ENCODE measurements around the gene PHKA2. TPM values are rescaled to one million over a fixed set of nuclear protein-coding genes. Genes with fewer than 3 reads are reported as not detected.
A peak's percentile ranks its signal among the peaks of the same experiment; 100 is the strongest.

Gene PHKA2
- total RNA-seq, 4 donors from 2014 or later, result 8.7 to 17.6 (median 14.1) TPM

DNA sequence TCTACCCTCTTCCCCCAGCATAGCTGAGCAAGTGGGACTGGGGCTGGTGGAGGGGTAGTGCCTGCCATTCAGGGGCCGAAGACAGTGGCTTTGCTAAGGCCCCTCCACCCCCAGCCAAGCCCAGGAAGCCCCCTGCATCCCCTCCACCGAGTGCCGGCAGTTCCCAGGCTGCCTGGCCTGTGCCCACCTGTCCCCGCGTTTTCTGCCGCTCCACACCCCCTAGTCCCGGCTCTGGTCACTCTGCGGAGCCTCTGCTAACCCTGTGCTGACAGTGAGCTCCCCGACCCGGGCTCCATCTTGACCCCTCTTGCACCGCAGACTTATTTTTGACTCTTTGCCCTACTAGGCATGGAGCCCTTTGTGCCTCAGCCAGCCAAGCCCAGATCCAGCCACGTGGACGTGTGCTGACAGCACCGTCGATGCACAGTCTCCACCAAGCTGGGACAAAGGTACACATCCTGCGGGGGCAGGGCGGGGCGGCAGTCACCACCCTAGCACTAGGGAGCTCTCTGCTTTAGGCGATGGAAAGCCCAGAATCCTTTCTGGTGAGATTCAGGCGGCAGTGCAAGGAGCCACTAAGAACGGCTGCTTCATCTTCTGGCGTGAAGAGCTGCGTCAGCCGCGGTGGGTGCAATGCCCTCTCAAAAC lies 96.6 kb downstream of the PHKA2 start:
- intact Hi-C loops (cut with DNase I; ENCODE audit: low total_unique reads), result no loop called here
- 5 to 52% methylated on average over 22 to 24 of the region's 25 CpGs for WGBS, 2 donors
- peak in 1 of 2 donors; percentile 43 for DNase-seq (ENCODE audit: low spot score in 2 of 2)
- TF ChIP-seq POLR2A (IDR thresholded peaks at IDR 0.05) (no peak), CTCF (IDR thresholded peaks at IDR 0.05) (no peak)
- H3K4me3 ChIP-seq (ENCODE audit: low read depth, poor library complexity, severe bottlenecking), result no peak overlapping the region

DNA sequence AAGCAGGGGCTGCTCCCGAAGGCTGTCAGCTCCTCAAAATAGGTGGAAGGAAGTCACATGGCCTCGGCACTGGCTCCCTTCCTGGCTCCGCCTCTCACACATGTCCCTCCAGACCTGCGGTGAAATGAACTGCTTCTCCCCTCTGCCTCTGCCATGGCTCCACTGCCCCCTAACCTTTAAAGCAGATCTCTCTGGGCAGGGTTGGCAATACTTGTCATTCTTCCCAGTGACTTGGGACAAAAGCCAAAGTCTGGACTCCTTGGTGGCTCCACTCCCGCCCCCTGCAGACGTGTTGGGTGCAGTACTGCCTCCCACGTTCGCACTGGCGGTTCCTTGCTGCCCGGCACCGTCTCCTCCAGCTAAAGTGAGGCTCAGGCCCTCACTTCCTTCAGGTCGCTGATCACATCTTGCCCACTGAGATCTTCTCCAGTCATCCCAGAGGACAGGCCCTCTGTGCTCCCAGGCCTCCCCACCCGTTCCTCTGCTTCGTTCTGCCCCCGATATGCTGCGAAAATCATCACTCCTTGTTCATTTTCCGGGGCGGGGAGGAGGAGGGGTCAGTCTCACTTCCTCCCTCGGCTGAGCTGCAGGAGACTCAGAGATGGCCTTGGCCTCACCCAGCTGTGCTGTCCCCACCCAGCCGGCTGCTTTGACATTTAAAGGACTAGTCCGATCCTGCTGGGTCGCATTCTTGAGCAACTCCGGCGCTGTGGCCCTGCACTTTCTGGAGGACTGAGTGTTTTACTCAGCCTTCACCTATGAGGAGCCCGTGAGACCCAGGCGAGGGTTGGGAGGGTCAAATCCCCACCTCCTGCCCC lies 97.4 kb downstream of the PHKA2 start:
- intact Hi-C loops (cut with DNase I; ENCODE audit: low total_unique reads), result no loop called here
- peak; percentile 79 to 94 for DNase-seq (ENCODE audit: low spot score in 2 of 2)
- TF ChIP-seq CTCF (IDR thresholded peaks at IDR 0.05), result peak in 1 of 3 donors; percentile 35
- TF ChIP-seq POLR2A (IDR thresholded peaks at IDR 0.05), result no peak
- no peak overlapping the region for H3K4me3 ChIP-seq (ENCODE audit: low read depth, poor library complexity, severe bottlenecking)
- WGBS, 2 donors, result 3 to 26% methylated on average over 8 to 26 of the region's 26 CpGs

DNA sequence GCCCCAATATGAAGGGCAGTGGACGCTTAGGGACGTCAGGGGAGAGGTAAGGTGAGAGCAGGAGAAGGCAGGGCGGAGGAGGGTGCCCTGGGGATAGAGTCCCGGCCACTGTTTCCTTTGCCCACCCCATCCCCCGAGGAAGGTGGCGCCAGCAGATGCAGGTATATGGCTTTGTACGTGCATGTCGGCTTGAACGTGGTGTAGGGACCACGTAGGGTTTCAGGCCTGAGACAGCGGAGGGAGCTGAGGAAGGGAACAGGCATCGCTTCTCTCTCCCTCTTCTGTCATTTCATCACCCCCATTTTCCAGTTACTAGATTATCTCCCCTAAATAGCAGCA lies 97.9 kb downstream of the PHKA2 start:
- TF ChIP-seq POLR2A (IDR thresholded peaks at IDR 0.05) (no peak), CTCF (IDR thresholded peaks at IDR 0.05) (no peak)
- intact Hi-C loops (cut with DNase I; ENCODE audit: low total_unique reads), result no loop called here
- WGBS, 2 donors, result 12 to 47% methylated on average over 11 to 12 of the region's 12 CpGs
- H3K4me3 ChIP-seq (ENCODE audit: low read depth, poor library complexity, severe bottlenecking), result no peak overlapping the region
- no peak for DNase-seq (ENCODE audit: low spot score in 2 of 2)

- no peak for DNase-seq (ENCODE audit: low spot score in 2 of 2)
- WGBS, 2 donors, result 24 to 58% methylated on average over 8 of the region's 8 CpGs
- no peak overlapping the region for H3K4me3 ChIP-seq (ENCODE audit: low read depth, poor library complexity, severe bottlenecking)
- TF ChIP-seq POLR2A (IDR thresholded peaks at IDR 0.05), result no peak
- intact Hi-C loops (cut with DNase I; ENCODE audit: low total_unique reads), result no loop called here
Measured at GRCh38 chrX:18885328-18886004, 98.4 kb downstream of the PHKA2 start.

- WGBS, 2 donors, result 60 to 61% methylated on average over 4 of the region's 4 CpGs
- no peak overlapping the region for H3K4me3 ChIP-seq (ENCODE audit: low read depth, poor library complexity, severe bottlenecking)
- no peak for DNase-seq (ENCODE audit: low spot score in 2 of 2)
- intact Hi-C loops (cut with DNase I; ENCODE audit: low total_unique reads), result no loop called here
- TF ChIP-seq CTCF (IDR thresholded peaks at IDR 0.05), result no peak
- no peak for TF ChIP-seq POLR2A (IDR thresholded peaks at IDR 0.05)
Measured at GRCh38 chrX:18884916-18885315, 99.0 kb downstream of the PHKA2 start.

Measured in lower leg skin (tissue), 4 donors.